Ascending aorta (tissue), 2 donors: Measurements from ENCODE around the gene ELSPBP1. TPM values are rescaled to one million over a fixed set of nuclear protein-coding genes. Genes with fewer than 3 reads are reported as not detected.

Experiments used
- DNase-seq, 2 donors: peaks; one replicate each; pipeline ENCODE4 v3.0.0-alpha.2; 2019; ENCODE audit warnings: low spot score in 2 of 2
- H3K27ac ChIP-seq, 2 donors: fragments of 200-600 bp; sonication (generic); one replicate each; pipeline ENCODE4 v1.5.1; 2016 to 2017; ENCODE audit warnings: mild to moderate bottlenecking in 1 of 2
- H3K27me3 ChIP-seq: fragments of 200-600 bp; sonication (generic); one replicate; pipeline ENCODE4 v1.5.1; 2017
- H3K36me3 ChIP-seq, 2 donors: fragments of 200-600 bp; sonication (generic); one replicate each; pipeline ENCODE4 v1.5.1; 2016
- H3K4me1 ChIP-seq, 2 donors: fragments of 200-600 bp; sonication (generic); one replicate each; pipeline ENCODE4 v1.5.1; 2016 to 2017; ENCODE audit warnings: mild to moderate bottlenecking in 1 of 2
- H3K4me3 ChIP-seq, 2 donors: fragments of 200-600 bp; sonication (generic); one replicate each; pipeline ENCODE4 v1.5.1; 2016 to 2017; ENCODE audit warnings: mild to moderate bottlenecking in 1 of 2
- H3K9me3 ChIP-seq, 2 donors: fragments of 200-600 bp; sonication (generic); one replicate each; pipeline ENCODE4 v1.5.1; 2016
- CTCF ChIP-seq, 3 experiments: fragments of 200-600 bp in 2 of 3; fragments of 450-650 bp in 1 of 3; sonication (generic) in 2 of 3; IDR thresholded peaks; one replicate each; pipeline ENCODE4 v1.5.1; 2016 to 2019; ENCODE audit warnings: antibody characterized with exemption in 3 of 3, mild to moderate bottlenecking in 1 of 3, moderate library complexity in 1 of 3
- intact Hi-C: fragments of 100-400 bp; cut with DNase I; formaldehyde crosslinking; loops from one replicate; pipeline ENCODE4 v1.15.1; 2023
- total RNA-seq: library from RNA; depleted of rRNA; stranded (reverse); fragments of >200 nt; gene quantifications from one replicate; pipeline ENCODE4 v1.1.0, GENCODE V29; 2016

Gene ELSPBP1
- total RNA-seq, 1 donor from 2014 or later, result not detected

GRCh38 chr19:48010932-48011758 is 16.7 kb downstream of the ELSPBP1 start:
- H3K9me3 ChIP-seq, result peaks cover 0 to 8% of the 10 kb centered on the region in 2 donors
- H3K36me3 ChIP-seq, result no peaks in the 10 kb centered on the region
- H3K4me1 ChIP-seq, result no peaks in the 10 kb centered on the region
- DNase-seq, result no peak
- no peak overlapping the region for H3K4me3 ChIP-seq
- intact Hi-C loops, result no loop called here
- H3K27me3 ChIP-seq, result no peaks in the 10 kb centered on the region
- no peak for TF ChIP-seq CTCF (IDR thresholded peaks at IDR 0.05)
- H3K27ac ChIP-seq, result no peak overlapping the region

GRCh38 chr19:48020686-48021085 is 26.3 kb downstream of the ELSPBP1 start:
- H3K27me3 ChIP-seq, result no peaks in the 10 kb centered on the region
- no peaks in the 10 kb centered on the region for H3K9me3 ChIP-seq
- TF ChIP-seq CTCF (IDR thresholded peaks at IDR 0.05), result no peak
- H3K4me3 ChIP-seq, result no peak overlapping the region
- intact Hi-C loops, result no loop called here
- DNase-seq, result no peak
- no peaks in the 10 kb centered on the region for H3K4me1 ChIP-seq
- H3K36me3 ChIP-seq, result no peaks in the 10 kb centered on the region
- no peak overlapping the region for H3K27ac ChIP-seq

- no peak for TF ChIP-seq CTCF (IDR thresholded peaks at IDR 0.05)
- no peaks in the 10 kb centered on the region for H3K36me3 ChIP-seq
- no peak overlapping the region for H3K27ac ChIP-seq
- H3K4me3 ChIP-seq, result no peak overlapping the region
- intact Hi-C loops, result no loop called here
- DNase-seq, result no peak
- no peaks in the 10 kb centered on the region for H3K27me3 ChIP-seq
- no peaks in the 10 kb centered on the region for H3K9me3 ChIP-seq
- no peaks in the 10 kb centered on the region for H3K4me1 ChIP-seq
Observed at GRCh38 chr19:48023011-48023410, 28.6 kb downstream of the ELSPBP1 start.

GRCh38 chr19:48023518-48023917 is 29.1 kb downstream of the ELSPBP1 start:
- intact Hi-C loops, result no loop called here
- H3K9me3 ChIP-seq, result no peaks in the 10 kb centered on the region
- no peak overlapping the region for H3K27ac ChIP-seq
- no peak overlapping the region for H3K4me3 ChIP-seq
- H3K36me3 ChIP-seq, result no peaks in the 10 kb centered on the region
- no peak for TF ChIP-seq CTCF (IDR thresholded peaks at IDR 0.05)
- no peaks in the 10 kb centered on the region for H3K27me3 ChIP-seq
- no peak for DNase-seq
- H3K4me1 ChIP-seq, result no peaks in the 10 kb centered on the region

- no peaks in the 10 kb centered on the region for H3K9me3 ChIP-seq
- TF ChIP-seq CTCF (IDR thresholded peaks at IDR 0.05), result no peak
- intact Hi-C loops, result no loop called here
Observed at GRCh38 chr19:48025480-48025879, 31.0 kb downstream of the ELSPBP1 start.

More at GRCh38 chr19:48025480-48025879, 31.0 kb downstream of the ELSPBP1 start:
- H3K4me3 ChIP-seq, result no peak overlapping the region
- no peaks in the 10 kb centered on the region for H3K36me3 ChIP-seq
- no peaks in the 10 kb centered on the region for H3K4me1 ChIP-seq
- DNase-seq, result no peak
- H3K27ac ChIP-seq, result no peak overlapping the region
- no peaks in the 10 kb centered on the region for H3K27me3 ChIP-seq
